Lung microvascular endothelial cell (primary cell): ENCODE data around the gene TSSK2. TPM values are rescaled to one million over a fixed set of nuclear protein-coding genes. Genes with fewer than 3 reads are reported as not detected.
"Not testable (repeated sequence)": the region's sequence is repeated elsewhere in the genome, so short reads cannot be mapped to it uniquely, and the experiment has no call there.

ENCODE experiments used
- DNase-seq, 2 donors: peaks; one replicate each; pipeline versions ENCODE4 v3.0.0 to v3.0.0-alpha.2; 2010; ENCODE audit warnings: low read depth in 2 of 2
- total RNA-seq: library from RNA; depleted of rRNA; stranded (reverse); fragments of >200 nt; gene quantifications from 2 replicates; pipeline ENCODE4 v1.2.1, GENCODE V29; 2014

Gene TSSK2
- total RNA-seq = not detected in 2 replicates

- DNase-seq = no peak
Observed at GRCh38 chr22:19130959-19131684, at the start of gene TSSK2. Gene TSSK2, plus strand, starts transcription at chr22:19131308. Its CDS starts 92 bp downstream, at chr22:19131400.

- no peak for DNase-seq
Observed at GRCh38 chr22:19081351-19081750, 49.8 kb upstream of the TSSK2 start.

- DNase-seq = no peak
Observed at GRCh38 chr22:19082101-19082500, 49.0 kb upstream of the TSSK2 start.

- DNase-seq = no peak
Observed at GRCh38 chr22:19082793-19083192, 48.3 kb upstream of the TSSK2 start.

- DNase-seq = not testable (repeated sequence)
Observed at GRCh38 chr22:19084126-19084525, 47.0 kb upstream of the TSSK2 start.

GRCh38 chr22:19084586-19084985 is 46.5 kb upstream of the TSSK2 start:
- not testable (repeated sequence) for DNase-seq

- peak; percentile 47 to 59 for DNase-seq
Observed at GRCh38 chr22:19085233-19085718, 45.8 kb upstream of the TSSK2 start.

GRCh38 chr22:19086417-19086816 is 44.7 kb upstream of the TSSK2 start:
- no peak for DNase-seq

- peak in 1 of 2 donors; percentile 29 for DNase-seq
Observed at GRCh38 chr22:19086896-19087295, 44.2 kb upstream of the TSSK2 start.

GRCh38 chr22:19088866-19089595 is 42.1 kb upstream of the TSSK2 start:
- no peak for DNase-seq

- DNase-seq = no peak
Observed at GRCh38 chr22:19090183-19090582, 40.9 kb upstream of the TSSK2 start.

GRCh38 chr22:19090586-19091127 is 40.5 kb upstream of the TSSK2 start:
- no peak for DNase-seq

GRCh38 chr22:19092725-19093124 is 38.4 kb upstream of the TSSK2 start:
- DNase-seq = no peak

- no peak for DNase-seq
Observed at GRCh38 chr22:19094393-19094997, 36.6 kb upstream of the TSSK2 start.

- DNase-seq = no peak
Observed at GRCh38 chr22:19096555-19096954, 34.6 kb upstream of the TSSK2 start.

GRCh38 chr22:19097518-19097917 is 33.6 kb upstream of the TSSK2 start:
- DNase-seq = no peak

GRCh38 chr22:19098157-19098556 is 33.0 kb upstream of the TSSK2 start:
- no peak for DNase-seq

GRCh38 chr22:19103880-19104821 is 27.0 kb upstream of the TSSK2 start:
- no peak for DNase-seq

- DNase-seq = no peak
Observed at GRCh38 chr22:19105456-19105855, 25.7 kb upstream of the TSSK2 start.

GRCh38 chr22:19105867-19106802 is 25.0 kb upstream of the TSSK2 start:
- peak; percentile 13 to 28 for DNase-seq
